ENCODE results near the gene CCT7.

- TF ChIP-seq CTCF (IDR thresholded peaks at IDR 0.05; ENCODE audit: low read depth, low read length) (no peak), EZH2phosphoT487 (IDR thresholded peaks at IDR 0.05; ENCODE audit: low read depth) (no peak)
Measured at GRCh38 chr2:73257021-73257420, 22.9 kb downstream of the CCT7 start.
